SK-N-MC (cell line): ENCODE measurements around the gene GID4.

Experiments used
- EZH2 ChIP-seq: fragments of 200-600 bp; sonication (generic); IDR thresholded peaks from one replicate; pipeline ENCODE4 v1.6.1; 2017; ENCODE audit warnings: antibody characterized with exemption
- FOXP2 ChIP-seq: optimal IDR thresholded peaks from 2 replicates; pipeline ENCODE3; 2011; ENCODE audit warnings: mild to moderate bottlenecking, moderate library complexity; ENCODE audit not compliant: insufficient read depth; ENCODE audit errors: extremely low read length, control extremely low read depth
- POLR2AphosphoS5 ChIP-seq: IDR thresholded peaks from 2 replicates; pipeline ENCODE4 v1.6.1; 2012; ENCODE audit warnings: mild to moderate bottlenecking, low read depth, low read length, borderline replicate concordance

GRCh38 chr17:18002171-18002570, 37.0 kb upstream of the GID4 start:
- TF ChIP-seq POLR2AphosphoS5 (no peak), EZH2 (no peak), FOXP2 (no peak)
